ENCODE results near the gene EMCN. TPM values are rescaled to one million over a fixed set of nuclear protein-coding genes. Genes with fewer than 3 reads are reported as not detected.
"Not testable (repeated sequence)": the region's sequence is repeated elsewhere in the genome, so short reads cannot be mapped to it uniquely, and the experiment has no call there.

EMCN gene
- total and polyA plus RNA-seq, 9 donors = 4.4 to 40.7 (median 11.8) TPM

GRCh38 chr4:100414016-100414790, 103.6 kb downstream of the EMCN start:
- DNase-seq = no peak
- H3K4me1 ChIP-seq (ENCODE audit: insufficient read depth) = peaks cover 1% of the 10 kb centered on the region

DNA sequence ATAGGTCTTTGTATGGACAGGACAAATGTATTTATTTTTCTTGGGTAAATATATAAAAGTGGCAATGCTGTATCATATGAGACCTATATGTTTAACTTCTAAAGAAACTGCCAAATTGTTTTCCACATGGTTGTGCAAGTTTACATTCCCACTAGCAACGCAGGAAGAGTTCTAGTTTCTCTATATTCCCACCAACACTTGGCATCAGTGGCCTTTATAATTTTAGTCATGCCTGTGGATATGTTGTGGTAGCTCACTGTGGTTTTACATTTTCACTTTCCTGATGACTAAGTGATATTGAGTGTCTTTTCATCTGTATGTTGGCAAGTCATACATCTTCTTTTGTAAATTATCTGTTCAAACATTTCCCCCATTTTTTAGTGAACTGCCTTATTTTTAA, 126.0 kb downstream of the EMCN start:
- H3K36me3 ChIP-seq = no peaks in the 10 kb centered on the region
- WGBS, 3 donors = 82 to 86% (median 83%) methylated on average over 1 of the region's 1 CpG
- no peak overlapping the region for H3K4me3 ChIP-seq
- H3K9me3 ChIP-seq = no peaks in the 10 kb centered on the region
- intact Hi-C loops (cut with DNase I) = no loop called here
- no peak overlapping the region for H3K27ac ChIP-seq
- no peaks in the 10 kb centered on the region for H3K4me1 ChIP-seq (ENCODE audit: insufficient read depth)
- DNase-seq = no peak
- no peaks in the 10 kb centered on the region for H3K27me3 ChIP-seq
- TF ChIP-seq, protein P1, sequence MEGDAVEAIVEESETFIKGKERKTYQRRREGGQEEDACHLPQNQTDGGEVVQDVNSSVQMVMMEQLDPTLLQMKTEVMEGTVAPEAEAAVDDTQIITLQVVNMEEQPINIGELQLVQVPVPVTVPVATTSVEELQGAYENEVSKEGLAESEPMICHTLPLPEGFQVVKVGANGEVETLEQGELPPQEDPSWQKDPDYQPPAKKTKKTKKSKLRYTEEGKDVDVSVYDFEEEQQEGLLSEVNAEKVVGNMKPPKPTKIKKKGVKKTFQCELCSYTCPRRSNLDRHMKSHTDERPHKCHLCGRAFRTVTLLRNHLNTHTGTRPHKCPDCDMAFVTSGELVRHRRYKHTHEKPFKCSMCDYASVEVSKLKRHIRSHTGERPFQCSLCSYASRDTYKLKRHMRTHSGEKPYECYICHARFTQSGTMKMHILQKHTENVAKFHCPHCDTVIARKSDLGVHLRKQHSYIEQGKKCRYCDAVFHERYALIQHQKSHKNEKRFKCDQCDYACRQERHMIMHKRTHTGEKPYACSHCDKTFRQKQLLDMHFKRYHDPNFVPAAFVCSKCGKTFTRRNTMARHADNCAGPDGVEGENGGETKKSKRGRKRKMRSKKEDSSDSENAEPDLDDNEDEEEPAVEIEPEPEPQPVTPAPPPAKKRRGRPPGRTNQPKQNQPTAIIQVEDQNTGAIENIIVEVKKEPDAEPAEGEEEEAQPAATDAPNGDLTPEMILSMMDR (IDR thresholded peaks at IDR 0.05) = no peak

More at GRCh38 chr4:100414016-100414790, 103.6 kb downstream of the EMCN start:
- intact Hi-C loops (cut with DNase I) = no loop called here
- WGBS, 3 donors = 85 to 96% (median 95%) methylated on average over 3 of the region's 3 CpGs
- Histone ChIP-seq H3K27ac (no peak overlapping the region), H3K27me3 (no peaks in the 10 kb centered on the region), H3K36me3 (no peaks in the 10 kb centered on the region), H3K4me3 (no peak overlapping the region), H3K9me3 (no peaks in the 10 kb centered on the region)
- TF ChIP-seq, protein P1 (IDR thresholded peaks at IDR 0.05) = no peak
- TF ChIP-seq POLR2A (IDR thresholded peaks at IDR 0.05) = no peak
- no peak for TF ChIP-seq EP300 (IDR thresholded peaks at IDR 0.05)

DNA sequence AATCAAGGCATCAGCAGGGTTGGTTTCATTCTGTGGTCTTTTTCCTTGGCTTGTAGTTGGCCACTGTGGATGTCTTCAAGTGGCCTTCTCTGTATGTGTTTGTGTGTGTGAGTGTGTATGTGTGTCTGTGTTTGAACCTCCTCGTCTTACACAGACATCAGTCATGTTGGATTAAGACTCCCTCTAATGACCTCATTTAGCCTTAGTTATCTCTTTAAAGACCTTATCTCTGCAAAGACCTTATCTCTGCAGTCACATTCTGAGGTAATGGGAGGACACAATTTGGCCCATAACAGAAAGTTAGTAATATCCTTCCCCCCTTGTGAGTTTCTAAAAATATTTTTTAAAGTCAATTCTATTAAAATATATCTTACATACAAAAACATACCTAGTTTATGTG, 126.7 kb downstream of the EMCN start:
- intact Hi-C loops (cut with DNase I) = no loop called here
- no peak for DNase-seq
- Histone ChIP-seq H3K27me3 (no peaks in the 10 kb centered on the region), H3K27ac (no peak overlapping the region), H3K4me1 (ENCODE audit: insufficient read depth) (no peaks in the 10 kb centered on the region), H3K4me3 (no peak overlapping the region), H3K36me3 (no peaks in the 10 kb centered on the region), H3K9me3 (no peaks in the 10 kb centered on the region)
- TF ChIP-seq, protein P1 (IDR thresholded peaks at IDR 0.05) = no peak
- no peak for TF ChIP-seq EP300 (IDR thresholded peaks at IDR 0.05)
- TF ChIP-seq POLR2A (IDR thresholded peaks at IDR 0.05) = no peak
- WGBS, 3 donors = 80 to 93% (median 81%) methylated on average over 1 of the region's 1 CpG

DNA sequence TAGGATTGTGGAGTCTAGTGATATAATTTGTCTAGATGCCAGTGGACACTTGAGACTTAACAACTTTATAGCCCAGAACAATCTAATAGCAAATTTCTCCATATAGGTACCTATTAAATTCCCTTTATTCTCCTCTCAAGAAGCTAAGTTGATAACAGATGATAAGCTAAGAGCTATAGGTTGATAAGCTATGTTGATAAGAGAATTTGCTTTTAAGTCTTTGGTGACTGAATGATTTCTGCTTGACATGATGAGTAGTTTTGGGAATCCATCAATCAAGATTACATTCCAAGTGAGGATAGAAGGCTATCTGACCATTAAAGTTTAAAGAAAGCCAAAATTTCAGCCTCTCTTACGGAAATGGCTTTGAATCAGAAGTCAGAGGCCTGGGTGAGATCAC, 131.6 kb downstream of the EMCN start:
- Histone ChIP-seq H3K4me3 (no peak overlapping the region), H3K9me3 (no peaks in the 10 kb centered on the region), H3K27me3 (no peaks in the 10 kb centered on the region), H3K27ac (no peak overlapping the region), H3K36me3 (no peaks in the 10 kb centered on the region), H3K4me1 (ENCODE audit: insufficient read depth) (no peaks in the 10 kb centered on the region)
- no peak for DNase-seq
- TF ChIP-seq, protein P1 (IDR thresholded peaks at IDR 0.05) = no peak
- no peak for TF ChIP-seq EP300 (IDR thresholded peaks at IDR 0.05)
- no peak for TF ChIP-seq POLR2A (IDR thresholded peaks at IDR 0.05)
- intact Hi-C loops (cut with DNase I) = no loop called here
- WGBS, 3 donors = 68 to 83% (median 77%) methylated on average over 1 of the region's 1 CpG

- intact Hi-C loops (cut with DNase I) = not testable (repeated sequence)
These were observed 137.4 kb downstream of the EMCN start for GRCh38 chr4:100380401-100380800.

More at GRCh38 chr4:100380401-100380800, 137.4 kb downstream of the EMCN start:
- 95 to 96% (median 96%) methylated on average over 1 of the region's 1 CpG for WGBS, 3 donors
- not testable (repeated sequence) for H3K9me3 ChIP-seq; DNase-seq; H3K36me3 ChIP-seq; H3K27me3 ChIP-seq; H3K4me3 ChIP-seq; H3K27ac ChIP-seq; H3K4me1 ChIP-seq (ENCODE audit: insufficient read depth)

Data from ovary (tissue), 9 donors.